GM19238 (cell line): Measurements from ENCODE around the gene CRIM1.
"Not testable (repeated sequence)": the region's sequence is repeated elsewhere in the genome, so short reads cannot be mapped to it uniquely, and the experiment has no call there.

Experiments used
- DNase-seq: peaks from one replicate; pipeline ENCODE4 v3.0.0; 2011; ENCODE audit warnings: low spot score; ENCODE audit not compliant: insufficient read length

CRIM1 gene

GRCh38 chr2:36352701-36353100, 2.9 kb upstream of the CRIM1 start:
- no peak for DNase-seq

- DNase-seq = no peak
Measured at GRCh38 chr2:36354811-36355150, 797 bp upstream of the CRIM1 start.

GRCh38 chr2:36355890-36356297, 316 bp downstream of the CRIM1 start:
- DNase-seq = no peak

- DNase-seq = no peak
Measured at GRCh38 chr2:36356298-36356989, 866 bp downstream of the CRIM1 start.

- peak; percentile 25 for DNase-seq
Measured at GRCh38 chr2:36356990-36357846, 1.6 kb downstream of the CRIM1 start.

GRCh38 chr2:36357847-36358659, 2.5 kb downstream of the CRIM1 start:
- no peak for DNase-seq

GRCh38 chr2:36359067-36359466, 3.5 kb downstream of the CRIM1 start:
- no peak for DNase-seq

- no peak for DNase-seq
Measured at GRCh38 chr2:36360063-36360462, 4.5 kb downstream of the CRIM1 start.

- no peak for DNase-seq
Measured at GRCh38 chr2:36360834-36361233, 5.3 kb downstream of the CRIM1 start.

GRCh38 chr2:36361396-36361795, 5.8 kb downstream of the CRIM1 start:
- no peak for DNase-seq

- no peak for DNase-seq
Measured at GRCh38 chr2:36362291-36362690, 6.7 kb downstream of the CRIM1 start.

GRCh38 chr2:36363085-36363484, 7.5 kb downstream of the CRIM1 start:
- DNase-seq = not testable (repeated sequence)

- DNase-seq = no peak
Measured at GRCh38 chr2:36366491-36367120, 11.0 kb downstream of the CRIM1 start.

- DNase-seq = no peak
Measured at GRCh38 chr2:36367486-36367885, 11.9 kb downstream of the CRIM1 start.

- DNase-seq = no peak
Measured at GRCh38 chr2:36367895-36368353, 12.3 kb downstream of the CRIM1 start.

GRCh38 chr2:36368438-36368837, 12.9 kb downstream of the CRIM1 start:
- DNase-seq = no peak

- DNase-seq = no peak
Measured at GRCh38 chr2:36369163-36369562, 13.6 kb downstream of the CRIM1 start.

GRCh38 chr2:36369716-36370115, 14.1 kb downstream of the CRIM1 start:
- no peak for DNase-seq

GRCh38 chr2:36370281-36370680, 14.7 kb downstream of the CRIM1 start:
- DNase-seq = no peak

GRCh38 chr2:36371070-36371874, 15.7 kb downstream of the CRIM1 start:
- DNase-seq = no peak
